Neural progenitor cell (in vitro differentiated cells): ENCODE measurements around the gene TEK. TPM values are rescaled to one million over a fixed set of nuclear protein-coding genes. Genes with fewer than 3 reads are reported as not detected.
A peak's percentile ranks its signal among the peaks of the same experiment; 100 is the strongest.

Source experiments
- DNase-seq: peaks from one replicate; pipeline ENCODE4 v3.0.0-alpha.2; 2016; ENCODE audit warnings: low spot score
- H2AFZ ChIP-seq: fragments of 200-600 bp; sonication (generic); replicated peaks from 2 replicates; pipeline ENCODE4 v1.6.1; 2016; ENCODE audit warnings: antibody characterized with exemption
- H3F3A ChIP-seq: fragments of 200-600 bp; sonication (generic); 2 replicates; pipeline ENCODE4 v1.6.1; 2016; ENCODE audit warnings: antibody characterized with exemption, low read depth
- H3K27ac ChIP-seq: fragments of 200-600 bp; sonication (generic); 2 replicates; pipeline ENCODE4 v1.5.1; 2016; ENCODE audit warnings: mild to moderate bottlenecking
- H3K27me3 ChIP-seq: fragments of 200-600 bp; sonication (generic); 2 replicates; pipeline ENCODE4 v1.6.1; 2016; ENCODE audit warnings: mild to moderate bottlenecking, moderate library complexity
- H3K36me3 ChIP-seq: fragments of 200-600 bp; sonication (generic); 2 replicates; pipeline ENCODE4 v1.5.1; 2016
- H3K4me1 ChIP-seq: fragments of 200-600 bp; sonication (generic); 2 replicates; pipeline ENCODE4 v1.6.1; 2016; ENCODE audit warnings: mixed run types
- H3K4me2 ChIP-seq: fragments of 200-600 bp; sonication (generic); 2 replicates; pipeline ENCODE4 v1.6.1; 2016
- H3K4me3 ChIP-seq: fragments of 200-600 bp; sonication (generic); 2 replicates; pipeline ENCODE4 v1.5.1; 2016
- H3K79me2 ChIP-seq: fragments of 200-600 bp; sonication (generic); 2 replicates; pipeline ENCODE4 v1.6.1; 2016; ENCODE audit warnings: low read depth
- H3K9ac ChIP-seq: fragments of 200-600 bp; sonication (generic); 2 replicates; pipeline ENCODE4 v1.6.1; 2016
- H3K9me3 ChIP-seq: fragments of 200-600 bp; sonication (generic); 2 replicates; pipeline ENCODE4 v1.5.1; 2016; ENCODE audit warnings: low read depth
- H4K20me1 ChIP-seq: fragments of 200-600 bp; sonication (generic); 2 replicates; pipeline ENCODE4 v1.6.1; 2016; ENCODE audit warnings: low read depth
- H3K27ac Mint-ChIP-seq: 3 replicates; pipeline ENCODE4 v1.8.0; 2021; ENCODE audit warnings: mixed read lengths
- H3K27me3 Mint-ChIP-seq: 2 replicates; pipeline ENCODE4 v1.8.0; 2022; ENCODE audit warnings: low read depth, mild to moderate bottlenecking, inconsistent platforms, moderate library complexity, mixed read lengths; ENCODE audit not compliant: insufficient read depth
- H3K36me3 Mint-ChIP-seq: 3 replicates; pipeline ENCODE4 v1.8.0; 2021; ENCODE audit warnings: mixed read lengths
- H3K4me1 Mint-ChIP-seq: 3 replicates; pipeline ENCODE4 v1.8.0; 2021; ENCODE audit warnings: mixed read lengths
- H3K4me3 Mint-ChIP-seq: 3 replicates; pipeline ENCODE4 v1.8.0; 2021; ENCODE audit warnings: mild to moderate bottlenecking, moderate library complexity, mixed read lengths
- H3K9me3 Mint-ChIP-seq: 3 replicates; pipeline ENCODE4 v1.8.0; 2020; ENCODE audit warnings: mixed read lengths
- EZH2 ChIP-seq: fragments of 200-600 bp; sonication (generic); IDR thresholded peaks from 2 replicates; pipeline ENCODE4 v1.6.1; 2017; ENCODE audit warnings: antibody characterized with exemption, mild to moderate bottlenecking, moderate library complexity
- EZH2phosphoT487 ChIP-seq: fragments of 200-600 bp; sonication (generic); IDR thresholded peaks from 2 replicates; pipeline ENCODE4 v1.6.1; 2017; ENCODE audit warnings: antibody characterized with exemption
- total RNA-seq: library from RNA; depleted of rRNA; stranded (reverse); fragments of >200 nt; gene quantifications from 2 replicates; pipeline ENCODE4 v1.2.3, GENCODE V29; 2015; ENCODE audit warnings: low replicate concordance
- TF ChIP-seq, protein P1 (sequence below): fragments of 200-600 bp; sonication (generic); IDR thresholded peaks from 2 replicates; pipeline ENCODE4 v1.5.1; 2017; ENCODE audit warnings: antibody characterized with exemption, mild to moderate bottlenecking

The TEK gene
- total RNA-seq, 1 donor from 2014 or later = 12.3 TPM

DNA sequence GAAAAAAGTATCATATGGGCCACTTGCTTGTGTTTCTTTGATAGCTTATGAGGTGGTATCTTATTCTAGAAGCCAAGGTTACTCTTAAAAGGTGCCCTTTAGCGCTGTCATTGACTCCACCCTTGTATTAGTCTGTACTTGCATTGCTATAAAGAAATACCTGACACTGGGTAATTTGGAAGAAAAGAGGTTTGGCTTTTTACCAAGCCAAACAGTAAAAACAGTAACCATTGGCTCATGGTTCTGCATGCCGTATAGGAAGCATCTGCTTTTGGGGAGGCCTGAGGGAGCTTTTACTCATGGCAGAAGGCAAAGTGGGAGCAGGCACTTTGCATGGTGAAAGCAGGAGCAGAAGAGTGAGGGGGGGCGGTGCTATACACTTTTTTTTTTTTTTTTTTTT lies 87.4 kb downstream of the TEK start:
- no peaks in the 10 kb centered on the region for H3K27me3 ChIP-seq
- H3K79me2 ChIP-seq = no peaks in the 10 kb centered on the region
- no peaks in the 10 kb centered on the region for H3K4me1 ChIP-seq
- H3K36me3 ChIP-seq = no peaks in the 10 kb centered on the region
- Mint-ChIP-seq H3K27ac (no peak overlapping the region), H3K36me3 (no peaks in the 10 kb centered on the region), H3K4me1 (no peaks in the 10 kb centered on the region), H3K27me3 (no peaks in the 10 kb centered on the region), H3K4me3 (no peak overlapping the region), H3K9me3 (no peaks in the 10 kb centered on the region)
- H3K4me2 ChIP-seq = no peak overlapping the region
- H3K4me3 ChIP-seq = no peak overlapping the region
- H3F3A ChIP-seq = no peaks in the 10 kb centered on the region
- H2AFZ ChIP-seq = no peak overlapping the region
- H4K20me1 ChIP-seq = no peaks in the 10 kb centered on the region
- no peaks in the 10 kb centered on the region for H3K9me3 ChIP-seq
- no peak overlapping the region for H3K9ac ChIP-seq
- no peak overlapping the region for H3K27ac ChIP-seq
- TF ChIP-seq EZH2 (no peak), EZH2phosphoT487 (no peak)
- TF ChIP-seq, protein P1, sequence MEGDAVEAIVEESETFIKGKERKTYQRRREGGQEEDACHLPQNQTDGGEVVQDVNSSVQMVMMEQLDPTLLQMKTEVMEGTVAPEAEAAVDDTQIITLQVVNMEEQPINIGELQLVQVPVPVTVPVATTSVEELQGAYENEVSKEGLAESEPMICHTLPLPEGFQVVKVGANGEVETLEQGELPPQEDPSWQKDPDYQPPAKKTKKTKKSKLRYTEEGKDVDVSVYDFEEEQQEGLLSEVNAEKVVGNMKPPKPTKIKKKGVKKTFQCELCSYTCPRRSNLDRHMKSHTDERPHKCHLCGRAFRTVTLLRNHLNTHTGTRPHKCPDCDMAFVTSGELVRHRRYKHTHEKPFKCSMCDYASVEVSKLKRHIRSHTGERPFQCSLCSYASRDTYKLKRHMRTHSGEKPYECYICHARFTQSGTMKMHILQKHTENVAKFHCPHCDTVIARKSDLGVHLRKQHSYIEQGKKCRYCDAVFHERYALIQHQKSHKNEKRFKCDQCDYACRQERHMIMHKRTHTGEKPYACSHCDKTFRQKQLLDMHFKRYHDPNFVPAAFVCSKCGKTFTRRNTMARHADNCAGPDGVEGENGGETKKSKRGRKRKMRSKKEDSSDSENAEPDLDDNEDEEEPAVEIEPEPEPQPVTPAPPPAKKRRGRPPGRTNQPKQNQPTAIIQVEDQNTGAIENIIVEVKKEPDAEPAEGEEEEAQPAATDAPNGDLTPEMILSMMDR = no peak
- DNase-seq = no peak

DNA sequence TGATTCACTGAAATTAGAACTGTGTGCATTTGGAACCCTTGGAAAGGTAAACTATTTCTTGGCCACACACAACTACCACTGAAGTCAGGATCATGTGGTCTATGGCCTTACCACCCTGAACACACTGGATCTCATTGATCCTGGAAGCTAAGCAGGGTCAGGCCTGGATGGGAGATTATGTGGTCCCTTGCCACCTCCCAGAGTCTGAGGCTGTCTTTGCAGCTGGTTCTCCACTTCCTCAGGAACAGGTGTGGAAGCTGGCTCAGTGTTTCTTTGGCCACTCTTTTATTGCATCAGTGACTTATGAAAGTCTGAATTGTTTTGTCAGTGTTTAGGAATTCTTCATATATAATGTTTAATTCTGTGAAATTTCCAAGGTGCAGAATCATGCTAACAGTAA lies 89.2 kb downstream of the TEK start:
- no peaks in the 10 kb centered on the region for H3K36me3 Mint-ChIP-seq
- Histone ChIP-seq H3K4me1 (no peaks in the 10 kb centered on the region), H3K27ac (no peak overlapping the region), H3K9ac (no peak overlapping the region), H3K36me3 (no peaks in the 10 kb centered on the region), H3K9me3 (no peaks in the 10 kb centered on the region), H3F3A (no peaks in the 10 kb centered on the region), H3K79me2 (no peaks in the 10 kb centered on the region), H3K27me3 (no peaks in the 10 kb centered on the region), H4K20me1 (no peaks in the 10 kb centered on the region), H2AFZ (no peak overlapping the region), H3K4me2 (no peak overlapping the region), H3K4me3 (no peak overlapping the region)
- DNase-seq = peak; percentile 23
- H3K27me3 Mint-ChIP-seq = no peaks in the 10 kb centered on the region
- no peak overlapping the region for H3K27ac Mint-ChIP-seq
- H3K9me3 Mint-ChIP-seq = no peaks in the 10 kb centered on the region
- TF ChIP-seq EZH2phosphoT487 = no peak
- no peak for TF ChIP-seq EZH2
- TF ChIP-seq, protein P1 = peak; percentile 27
- H3K4me3 Mint-ChIP-seq = no peak overlapping the region
- no peaks in the 10 kb centered on the region for H3K4me1 Mint-ChIP-seq

DNA sequence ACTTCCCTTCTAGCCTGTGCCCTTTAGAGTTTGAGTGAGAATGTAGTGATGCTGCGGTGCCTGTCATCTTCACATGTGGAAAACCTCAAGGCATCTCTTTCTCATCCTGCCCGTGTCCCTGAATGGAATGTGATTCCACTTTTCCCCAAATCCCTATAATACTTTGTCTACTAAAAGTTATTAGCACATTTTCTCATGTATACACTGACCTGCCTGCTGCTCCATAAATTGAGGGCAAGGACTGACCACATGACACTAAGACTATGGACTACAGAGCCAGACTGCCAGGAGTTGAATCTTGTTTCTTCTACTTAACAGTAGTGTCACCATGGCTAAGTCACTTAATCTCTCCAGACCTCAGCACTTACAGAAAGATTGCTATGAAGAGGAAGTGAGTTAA lies 93.0 kb downstream of the TEK start:
- Histone ChIP-seq H3K4me1 (no peaks in the 10 kb centered on the region), H3K4me2 (no peak overlapping the region), H3K79me2 (no peaks in the 10 kb centered on the region), H3K27me3 (no peaks in the 10 kb centered on the region), H2AFZ (no peak overlapping the region), H3K9me3 (no peaks in the 10 kb centered on the region), H4K20me1 (no peaks in the 10 kb centered on the region), H3F3A (no peaks in the 10 kb centered on the region), H3K36me3 (no peaks in the 10 kb centered on the region), H3K27ac (no peak overlapping the region), H3K9ac (no peak overlapping the region), H3K4me3 (no peak overlapping the region)
- Mint-ChIP-seq H3K36me3 (no peaks in the 10 kb centered on the region), H3K9me3 (no peaks in the 10 kb centered on the region), H3K4me3 (no peak overlapping the region), H3K27me3 (no peaks in the 10 kb centered on the region), H3K4me1 (no peaks in the 10 kb centered on the region), H3K27ac (no peak overlapping the region)
- TF ChIP-seq, protein P1 = no peak
- TF ChIP-seq EZH2 (no peak), EZH2phosphoT487 (no peak)
- DNase-seq = no peak

DNA sequence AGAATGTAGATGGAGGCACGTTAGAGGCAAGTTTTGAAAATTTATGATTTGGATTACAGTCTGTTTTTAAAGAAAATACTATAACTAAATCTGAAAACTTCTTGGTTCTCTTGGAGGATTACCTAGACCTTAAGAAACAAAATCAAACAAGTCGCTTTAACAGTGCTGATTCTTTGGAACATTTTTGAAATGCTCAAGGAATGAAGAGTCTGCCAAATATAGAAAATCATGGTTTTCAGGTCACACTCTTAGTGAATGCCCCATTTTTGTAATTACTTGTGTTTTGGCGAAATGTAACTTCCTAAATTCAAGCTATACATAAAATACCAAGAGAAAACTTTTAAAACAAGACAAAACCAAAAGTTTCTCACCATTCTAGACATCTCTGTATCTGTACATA lies 94.8 kb downstream of the TEK start:
- no peaks in the 10 kb centered on the region for H3K4me1 ChIP-seq
- no peak overlapping the region for H2AFZ ChIP-seq
- DNase-seq = no peak
- no peaks in the 10 kb centered on the region for H3K9me3 ChIP-seq
- no peaks in the 10 kb centered on the region for H3K79me2 ChIP-seq
- H3K36me3 ChIP-seq = no peaks in the 10 kb centered on the region
- no peak overlapping the region for H3K4me3 ChIP-seq
- H3K9ac ChIP-seq = no peak overlapping the region
- Mint-ChIP-seq H3K9me3 (no peaks in the 10 kb centered on the region), H3K4me1 (no peaks in the 10 kb centered on the region), H3K4me3 (no peak overlapping the region), H3K27me3 (no peaks in the 10 kb centered on the region), H3K27ac (no peak overlapping the region), H3K36me3 (no peaks in the 10 kb centered on the region)
- no peak overlapping the region for H3K4me2 ChIP-seq
- H3F3A ChIP-seq = no peaks in the 10 kb centered on the region
- TF ChIP-seq, protein P1 = no peak
- TF ChIP-seq EZH2 (no peak), EZH2phosphoT487 (no peak)
- no peak overlapping the region for H3K27ac ChIP-seq
- no peaks in the 10 kb centered on the region for H3K27me3 ChIP-seq
- no peaks in the 10 kb centered on the region for H4K20me1 ChIP-seq
